Endothelial cell (in vitro differentiated cells): ENCODE measurements around the gene CDKAL1. TPM values are rescaled to one million over a fixed set of nuclear protein-coding genes. Genes with fewer than 3 reads are reported as not detected.

Experiments
- DNase-seq: peaks from one replicate; pipeline ENCODE4 v3.0.0; 2021; ENCODE audit warnings: low spot score
- H3K27ac Mint-ChIP-seq: one replicate; pipeline ENCODE4 v1.8.0; 2021; ENCODE audit warnings: mixed read lengths, inconsistent platforms; ENCODE audit not compliant: unreplicated experiment
- H3K27me3 Mint-ChIP-seq: one replicate; pipeline ENCODE4 v1.8.0; 2021; ENCODE audit warnings: mild to moderate bottlenecking, moderate library complexity, mixed read lengths, inconsistent platforms; ENCODE audit not compliant: unreplicated experiment
- H3K36me3 Mint-ChIP-seq: one replicate; pipeline ENCODE4 v1.8.0; 2021; ENCODE audit warnings: mild to moderate bottlenecking, low read depth, mixed read lengths, inconsistent platforms; ENCODE audit not compliant: unreplicated experiment
- H3K4me1 Mint-ChIP-seq: one replicate; pipeline ENCODE4 v1.8.0; 2021; ENCODE audit warnings: mild to moderate bottlenecking, mixed read lengths, inconsistent platforms; ENCODE audit not compliant: unreplicated experiment
- H3K4me3 Mint-ChIP-seq: one replicate; pipeline ENCODE4 v1.8.0; 2021; ENCODE audit warnings: mild to moderate bottlenecking, mixed read lengths, inconsistent platforms; ENCODE audit not compliant: unreplicated experiment
- H3K9me3 Mint-ChIP-seq: one replicate; pipeline ENCODE4 v1.8.0; 2021; ENCODE audit warnings: mixed read lengths, inconsistent platforms; ENCODE audit not compliant: unreplicated experiment
- total RNA-seq: library from RNA; stranded (reverse); fragmentation: NEBNext Ultra II Directional; extraction: Animal tissue kit (Norgen Biotek cat#: 25700); gene quantifications from one replicate; pipeline ENCODE4 v1.2.1, GENCODE V29; 2021; ENCODE audit not compliant: unreplicated experiment
- TF ChIP-seq, protein P1 (sequence below): fragments of 200-600 bp; sonication (generic); IDR thresholded peaks from one replicate; pipeline ENCODE4 v1.5.0; 2021; ENCODE audit warnings: antibody characterized with exemption; ENCODE audit not compliant: unreplicated experiment

The CDKAL1 gene
- total RNA-seq, 1 donor from 2014 or later = 43.9 TPM

- peaks cover 10% of the 10 kb centered on the region for H3K4me1 Mint-ChIP-seq
- TF ChIP-seq, protein P1, sequence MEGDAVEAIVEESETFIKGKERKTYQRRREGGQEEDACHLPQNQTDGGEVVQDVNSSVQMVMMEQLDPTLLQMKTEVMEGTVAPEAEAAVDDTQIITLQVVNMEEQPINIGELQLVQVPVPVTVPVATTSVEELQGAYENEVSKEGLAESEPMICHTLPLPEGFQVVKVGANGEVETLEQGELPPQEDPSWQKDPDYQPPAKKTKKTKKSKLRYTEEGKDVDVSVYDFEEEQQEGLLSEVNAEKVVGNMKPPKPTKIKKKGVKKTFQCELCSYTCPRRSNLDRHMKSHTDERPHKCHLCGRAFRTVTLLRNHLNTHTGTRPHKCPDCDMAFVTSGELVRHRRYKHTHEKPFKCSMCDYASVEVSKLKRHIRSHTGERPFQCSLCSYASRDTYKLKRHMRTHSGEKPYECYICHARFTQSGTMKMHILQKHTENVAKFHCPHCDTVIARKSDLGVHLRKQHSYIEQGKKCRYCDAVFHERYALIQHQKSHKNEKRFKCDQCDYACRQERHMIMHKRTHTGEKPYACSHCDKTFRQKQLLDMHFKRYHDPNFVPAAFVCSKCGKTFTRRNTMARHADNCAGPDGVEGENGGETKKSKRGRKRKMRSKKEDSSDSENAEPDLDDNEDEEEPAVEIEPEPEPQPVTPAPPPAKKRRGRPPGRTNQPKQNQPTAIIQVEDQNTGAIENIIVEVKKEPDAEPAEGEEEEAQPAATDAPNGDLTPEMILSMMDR = no peak
- no peak overlapping the region for H3K27ac Mint-ChIP-seq
- H3K27me3 Mint-ChIP-seq = no peaks in the 10 kb centered on the region
- H3K36me3 Mint-ChIP-seq = no peaks in the 10 kb centered on the region
- H3K9me3 Mint-ChIP-seq = no peaks in the 10 kb centered on the region
- H3K4me3 Mint-ChIP-seq = no peak overlapping the region
- DNase-seq = no peak
Observed at GRCh38 chr6:20929283-20929682, 395.0 kb downstream of the CDKAL1 start.

DNA sequence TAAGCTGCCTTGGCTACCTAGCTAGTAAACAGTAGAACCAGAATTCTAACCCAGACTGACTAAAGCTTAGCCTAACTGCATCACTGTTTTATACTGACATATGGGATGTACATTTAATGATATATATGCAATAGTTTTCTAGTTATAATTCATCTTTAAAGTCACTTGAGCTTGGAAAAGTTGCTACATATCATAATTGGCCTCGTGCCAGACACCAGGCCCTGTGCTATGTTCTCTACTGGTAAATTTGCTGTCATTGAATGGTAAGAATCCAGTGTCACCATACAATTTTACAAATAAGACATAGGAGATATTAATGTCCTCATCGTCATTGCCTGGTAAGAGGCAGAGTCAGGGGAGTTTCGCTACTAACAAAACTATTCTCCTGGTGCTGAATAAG lies 396.8 kb downstream of the CDKAL1 start:
- DNase-seq = no peak
- Mint-ChIP-seq H3K9me3 (no peaks in the 10 kb centered on the region), H3K27ac (no peak overlapping the region), H3K27me3 (no peaks in the 10 kb centered on the region), H3K4me3 (no peak overlapping the region), H3K4me1 (peaks cover 10% of the 10 kb centered on the region), H3K36me3 (no peaks in the 10 kb centered on the region)
- TF ChIP-seq, protein P1 = no peak

- Mint-ChIP-seq H3K36me3 (no peaks in the 10 kb centered on the region), H3K9me3 (no peaks in the 10 kb centered on the region), H3K4me3 (no peak overlapping the region), H3K4me1 (peaks cover 10% of the 10 kb centered on the region), H3K27ac (no peak overlapping the region), H3K27me3 (no peaks in the 10 kb centered on the region)
- no peak for DNase-seq
- TF ChIP-seq, protein P1 = no peak
Observed at GRCh38 chr6:20931772-20932171, 397.5 kb downstream of the CDKAL1 start.

DNA sequence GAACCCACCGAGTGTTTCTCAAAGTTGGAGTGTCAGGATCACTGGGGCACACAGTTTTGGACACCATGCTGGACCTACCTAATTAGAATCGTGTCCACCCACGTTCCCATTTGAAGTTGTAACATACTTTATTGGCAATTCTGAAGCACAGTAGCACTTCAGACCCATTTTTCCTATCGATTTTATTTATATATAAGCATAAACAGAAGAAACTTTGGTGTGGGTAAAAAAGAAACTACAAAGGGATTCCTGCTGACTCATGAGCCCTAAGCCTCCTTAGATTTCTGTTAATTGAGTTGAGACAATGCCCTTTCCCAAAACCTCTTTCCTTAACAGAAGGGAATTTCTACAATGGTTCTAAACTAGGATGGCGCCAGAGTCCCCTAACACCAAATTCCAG lies 398.0 kb downstream of the CDKAL1 start:
- TF ChIP-seq, protein P1 = no peak
- H3K27ac Mint-ChIP-seq = no peak overlapping the region
- no peaks in the 10 kb centered on the region for H3K27me3 Mint-ChIP-seq
- H3K4me1 Mint-ChIP-seq = peaks cover 10% of the 10 kb centered on the region
- DNase-seq = no peak
- H3K4me3 Mint-ChIP-seq = no peak overlapping the region
- H3K9me3 Mint-ChIP-seq = no peaks in the 10 kb centered on the region
- H3K36me3 Mint-ChIP-seq = no peaks in the 10 kb centered on the region

DNA sequence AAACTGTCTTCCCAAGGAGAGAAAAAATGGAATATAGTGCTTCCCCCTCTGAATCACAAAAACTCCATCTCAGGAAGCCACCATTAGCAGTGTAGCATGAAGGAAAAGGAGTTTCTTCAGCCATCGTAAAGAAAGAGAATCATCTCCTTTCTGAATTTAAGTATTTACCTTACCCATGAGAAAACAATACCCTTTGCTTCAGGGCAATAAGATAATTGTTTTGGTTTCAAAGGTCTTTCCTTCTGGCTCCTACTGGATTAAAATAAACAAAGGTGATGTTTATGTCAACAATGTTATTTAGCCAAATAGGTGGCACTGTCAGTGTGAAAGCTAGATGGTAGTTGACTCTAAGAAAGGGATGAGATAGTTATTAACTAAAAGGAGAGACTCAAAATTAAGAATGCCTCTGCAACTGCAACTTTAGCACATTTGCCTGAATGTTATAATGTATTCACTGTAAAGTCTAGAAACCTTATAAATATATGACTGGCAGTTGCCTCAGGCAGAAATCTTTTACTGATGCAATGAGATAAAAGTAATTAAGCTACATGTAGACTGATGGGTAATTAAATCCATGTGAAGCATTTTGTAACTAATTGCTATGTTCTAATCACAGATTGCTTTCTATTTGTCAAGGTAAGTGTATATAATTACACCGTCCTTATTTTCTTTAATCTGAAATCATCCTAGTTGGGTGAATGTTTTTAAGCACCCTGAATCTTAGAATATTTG lies 399.0 kb downstream of the CDKAL1 start:
- TF ChIP-seq, protein P1 = no peak
- Mint-ChIP-seq H3K9me3 (no peaks in the 10 kb centered on the region), H3K4me3 (no peak overlapping the region), H3K27me3 (no peaks in the 10 kb centered on the region), H3K27ac (no peak overlapping the region), H3K4me1 (peaks cover 10% of the 10 kb centered on the region), H3K36me3 (no peaks in the 10 kb centered on the region)
- no peak for DNase-seq
